Activated naive CD4-positive, alpha-beta T cell treated with anti-CD3 and anti-CD28 coated beads for 36 hours (primary cell): ENCODE data around the gene CDH12. TPM values are rescaled to one million over a fixed set of nuclear protein-coding genes. Genes with fewer than 3 reads are reported as not detected.

Source experiments
- CTCF ChIA-PET: fragments of 350-600 bp; sonication (Branson Sonifier 250); formaldehyde crosslinking; loops from one replicate; lab custom pipeline; 2021; ENCODE audit warnings: antibody characterized with exemption; lab: Charles Lee
- DNase-seq: peaks from one replicate; pipeline ENCODE4 v3.0.0-alpha.2; 2020
- H3K27ac Mint-ChIP-seq: one replicate; pipeline ENCODE4 v1.8.0; 2021; ENCODE audit warnings: mild to moderate bottlenecking, mixed read lengths
- H3K27me3 Mint-ChIP-seq: one replicate; pipeline ENCODE4 v1.8.0; 2021; ENCODE audit warnings: low read depth, mixed read lengths
- H3K36me3 Mint-ChIP-seq: one replicate; pipeline ENCODE4 v1.8.0; 2021; ENCODE audit warnings: low read depth, mixed read lengths
- H3K4me1 Mint-ChIP-seq: one replicate; pipeline ENCODE4 v1.8.0; 2021; ENCODE audit warnings: low read depth, mixed read lengths
- H3K4me3 Mint-ChIP-seq: one replicate; pipeline ENCODE4 v1.8.0; 2021; ENCODE audit warnings: mild to moderate bottlenecking, moderate library complexity, mixed read lengths
- H3K9me3 Mint-ChIP-seq: one replicate; pipeline ENCODE4 v1.8.0; 2021; ENCODE audit warnings: mixed read lengths
- intact Hi-C: fragments of 100-400 bp; cut with micrococcal nuclease; formaldehyde crosslinking; loops from one replicate; pipeline ENCODE4 v1.15.1; 2023
- total RNA-seq, 2 experiments: library from RNA; stranded (reverse); gene quantifications; one replicate each; pipeline ENCODE4 v1.2.3, GENCODE V29; 2021

Gene CDH12
- total RNA-seq, 2 experiments from 2014 or later = not detected

DNA sequence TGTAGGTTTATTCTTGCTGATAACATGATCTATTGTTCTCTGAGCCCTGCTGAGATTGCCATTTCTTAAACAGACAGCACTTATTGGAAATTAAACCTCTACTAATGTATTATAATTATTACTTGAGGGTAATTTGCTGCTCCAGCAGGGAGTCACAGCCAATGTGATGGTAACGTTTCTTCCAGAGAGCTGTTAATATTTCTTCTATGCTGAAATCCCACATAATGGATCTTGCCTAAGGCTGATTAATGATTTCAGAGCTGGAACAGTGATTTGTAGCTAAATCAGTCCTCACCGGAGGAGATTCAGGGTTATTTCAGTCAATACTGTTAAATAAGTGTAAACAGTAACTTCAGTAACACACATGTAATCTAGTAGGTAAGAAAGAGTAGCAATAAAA, 170.1 kb downstream of the CDH12 start:
- CTCF ChIA-PET = no interaction called here
- Mint-ChIP-seq H3K4me1 (no peaks in the 10 kb centered on the region), H3K36me3 (no peaks in the 10 kb centered on the region), H3K9me3 (no peaks in the 10 kb centered on the region), H3K27ac (no peak overlapping the region), H3K27me3 (no peaks in the 10 kb centered on the region), H3K4me3 (no peak overlapping the region)
- intact Hi-C loops = no loop called here
- no peak for DNase-seq

DNA sequence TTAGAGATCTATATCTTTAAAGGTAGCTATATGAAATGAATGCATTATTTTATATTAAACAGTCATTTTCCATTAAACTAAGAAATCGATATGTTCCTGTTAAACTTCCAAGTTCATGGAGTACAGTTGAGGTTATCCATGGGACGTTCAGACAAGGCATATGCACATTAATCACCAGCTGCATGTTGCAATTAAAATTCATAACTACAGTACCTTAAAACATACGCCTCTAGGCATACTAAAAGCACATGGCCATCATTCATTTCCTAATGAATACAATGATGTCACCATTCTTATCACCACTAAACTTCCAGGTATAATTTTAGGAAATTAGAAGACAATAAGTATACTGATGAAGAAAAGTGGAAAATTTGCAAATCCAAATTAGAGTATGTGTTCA, 174.3 kb downstream of the CDH12 start:
- H3K27me3 Mint-ChIP-seq = no peaks in the 10 kb centered on the region
- intact Hi-C loops = no loop called here
- no peaks in the 10 kb centered on the region for H3K4me1 Mint-ChIP-seq
- H3K4me3 Mint-ChIP-seq = no peak overlapping the region
- H3K9me3 Mint-ChIP-seq = peaks cover 3% of the 10 kb centered on the region
- H3K27ac Mint-ChIP-seq = no peak overlapping the region
- CTCF ChIA-PET = no interaction called here
- no peaks in the 10 kb centered on the region for H3K36me3 Mint-ChIP-seq
- DNase-seq = no peak

DNA sequence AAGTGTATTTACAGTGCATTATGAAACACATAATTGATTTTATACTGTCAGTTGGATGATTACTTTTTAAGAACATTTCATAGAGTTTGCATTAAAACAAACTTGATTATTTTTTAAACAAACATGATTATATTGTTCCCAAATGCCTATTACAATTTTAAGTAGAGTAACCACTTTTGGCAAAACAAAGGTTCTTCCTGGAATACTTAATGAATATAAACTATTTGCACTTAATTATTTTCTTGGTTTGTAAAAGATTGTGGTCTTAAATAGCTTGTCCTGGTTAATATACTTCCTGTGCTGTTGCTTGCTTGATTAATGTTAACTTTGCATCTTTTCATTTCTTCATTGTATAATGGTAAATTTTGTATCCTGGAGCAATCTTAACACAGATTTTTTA, 180.0 kb downstream of the CDH12 start:
- H3K36me3 Mint-ChIP-seq = no peaks in the 10 kb centered on the region
- no peaks in the 10 kb centered on the region for H3K27me3 Mint-ChIP-seq
- no peak for DNase-seq
- H3K4me3 Mint-ChIP-seq = no peak overlapping the region
- peaks cover 14% of the 10 kb centered on the region for H3K9me3 Mint-ChIP-seq
- H3K4me1 Mint-ChIP-seq = no peaks in the 10 kb centered on the region
- CTCF ChIA-PET = no interaction called here
- intact Hi-C loops = no loop called here
- no peak overlapping the region for H3K27ac Mint-ChIP-seq

DNA sequence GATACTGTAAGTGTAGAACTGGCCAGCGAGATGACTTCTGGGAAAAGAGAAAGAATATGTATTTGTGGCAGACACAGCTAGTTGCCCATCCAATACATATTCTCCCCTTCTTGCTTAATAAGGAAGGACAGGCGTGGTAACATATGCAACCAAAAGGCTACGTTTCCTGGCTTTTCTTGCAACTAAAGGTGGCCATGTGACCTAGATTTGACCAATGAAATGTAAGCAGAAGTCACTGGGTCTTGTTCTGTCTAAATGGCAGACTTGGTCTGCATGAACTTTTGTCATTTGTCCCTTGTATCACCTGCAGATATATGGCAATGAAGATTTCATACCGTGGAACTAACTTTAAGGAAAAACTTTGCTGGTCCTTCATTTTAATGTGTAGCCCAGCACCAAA, 183.8 kb downstream of the CDH12 start:
- DNase-seq = no peak
- CTCF ChIA-PET = no interaction called here
- no peak overlapping the region for H3K4me3 Mint-ChIP-seq
- H3K27ac Mint-ChIP-seq = no peak overlapping the region
- H3K4me1 Mint-ChIP-seq = no peaks in the 10 kb centered on the region
- peaks cover 18% of the 10 kb centered on the region for H3K9me3 Mint-ChIP-seq
- H3K27me3 Mint-ChIP-seq = no peaks in the 10 kb centered on the region
- intact Hi-C loops = no loop called here
- H3K36me3 Mint-ChIP-seq = no peaks in the 10 kb centered on the region

DNA sequence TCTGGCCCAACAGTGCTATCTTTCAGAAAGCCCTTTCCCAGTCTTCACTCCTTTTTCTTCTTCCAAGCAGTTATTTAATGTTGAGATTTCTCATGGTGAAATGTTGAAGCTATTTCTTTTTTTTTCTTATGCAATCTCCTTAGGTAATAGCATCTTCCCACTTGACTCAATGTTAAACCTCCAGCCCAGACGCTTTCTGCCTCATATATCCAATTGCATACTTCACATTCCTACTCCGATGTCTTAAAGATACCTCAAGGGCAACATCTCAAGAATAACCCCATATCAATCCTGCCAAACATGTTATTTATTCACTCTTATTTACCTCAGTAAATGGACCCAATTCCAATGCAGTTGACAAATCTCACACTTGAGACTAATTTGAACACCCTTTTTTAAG, 187.3 kb downstream of the CDH12 start:
- DNase-seq = no peak
- H3K9me3 Mint-ChIP-seq = peaks cover 18% of the 10 kb centered on the region
- no peak overlapping the region for H3K4me3 Mint-ChIP-seq
- CTCF ChIA-PET = no interaction called here
- no peaks in the 10 kb centered on the region for H3K27me3 Mint-ChIP-seq
- H3K4me1 Mint-ChIP-seq = no peaks in the 10 kb centered on the region
- intact Hi-C loops = no loop called here
- no peaks in the 10 kb centered on the region for H3K36me3 Mint-ChIP-seq
- no peak overlapping the region for H3K27ac Mint-ChIP-seq

DNA sequence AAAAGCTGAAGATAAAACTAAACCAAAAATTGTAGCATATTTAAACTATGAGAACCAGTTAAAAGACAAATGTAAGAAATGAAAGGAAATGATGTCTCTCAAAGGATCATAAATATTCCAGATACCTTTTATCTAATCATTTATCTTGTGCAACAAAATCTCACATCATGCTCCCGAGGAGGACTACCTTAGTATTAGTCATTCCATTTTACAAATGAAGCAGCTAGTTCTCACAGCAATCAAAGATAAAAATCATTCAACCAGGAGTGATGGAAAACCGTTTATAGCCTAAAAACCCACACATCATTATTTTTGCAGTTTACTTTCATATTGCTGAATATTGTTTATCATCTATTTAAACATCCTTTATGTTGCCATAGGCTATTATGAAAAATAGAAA, 190.0 kb downstream of the CDH12 start:
- H3K4me3 Mint-ChIP-seq = no peak overlapping the region
- no peak for DNase-seq
- H3K27me3 Mint-ChIP-seq = no peaks in the 10 kb centered on the region
- no peaks in the 10 kb centered on the region for H3K36me3 Mint-ChIP-seq
- CTCF ChIA-PET = no interaction called here
- H3K4me1 Mint-ChIP-seq = no peaks in the 10 kb centered on the region
- no peak overlapping the region for H3K27ac Mint-ChIP-seq
- intact Hi-C loops = no loop called here
- peaks cover 11% of the 10 kb centered on the region for H3K9me3 Mint-ChIP-seq

DNA sequence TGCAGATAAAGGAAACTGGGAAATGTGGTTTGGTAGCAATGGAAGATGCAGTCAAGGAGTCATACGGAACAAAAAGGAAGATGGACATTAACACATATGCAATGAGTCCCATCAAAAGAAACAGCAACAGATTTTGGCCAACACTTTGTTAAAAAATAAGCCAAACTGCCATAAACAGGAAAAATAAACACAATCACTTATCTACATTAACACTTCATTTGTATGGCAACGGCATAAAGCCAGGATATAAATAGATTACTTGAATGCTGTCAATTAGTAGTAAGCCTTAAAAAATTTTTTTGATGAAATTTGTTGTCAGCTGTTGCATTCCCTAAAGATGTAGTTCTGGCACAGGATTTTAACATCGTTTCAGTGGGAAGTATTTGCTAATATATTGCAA, 190.8 kb downstream of the CDH12 start:
- no peaks in the 10 kb centered on the region for H3K4me1 Mint-ChIP-seq
- intact Hi-C loops = no loop called here
- H3K27ac Mint-ChIP-seq = no peak overlapping the region
- DNase-seq = no peak
- CTCF ChIA-PET = no interaction called here
- no peak overlapping the region for H3K4me3 Mint-ChIP-seq
- H3K36me3 Mint-ChIP-seq = no peaks in the 10 kb centered on the region
- peaks cover 14% of the 10 kb centered on the region for H3K9me3 Mint-ChIP-seq
- H3K27me3 Mint-ChIP-seq = no peaks in the 10 kb centered on the region

DNA sequence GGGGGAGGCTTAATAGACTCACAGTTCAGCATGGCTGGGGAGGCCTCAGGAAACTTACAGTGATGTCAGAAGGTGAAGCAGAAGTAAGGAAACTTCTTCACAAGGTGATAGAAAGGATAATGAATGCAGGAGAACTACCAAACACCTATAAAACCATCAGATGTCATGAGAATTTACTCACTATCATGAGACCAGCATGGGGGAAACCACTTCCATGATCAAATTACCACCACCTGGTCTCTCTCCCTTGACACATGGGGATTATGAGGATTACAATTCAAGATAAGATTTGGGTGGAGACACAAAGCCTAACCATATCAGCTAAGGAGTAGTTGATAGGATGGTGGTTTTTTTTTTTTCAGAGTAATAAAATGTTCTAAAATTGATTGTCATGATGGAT, 201.8 kb downstream of the CDH12 start:
- Mint-ChIP-seq H3K27ac (no peak overlapping the region), H3K4me3 (no peak overlapping the region), H3K27me3 (no peaks in the 10 kb centered on the region), H3K4me1 (no peaks in the 10 kb centered on the region), H3K9me3 (peaks cover 12% of the 10 kb centered on the region), H3K36me3 (no peaks in the 10 kb centered on the region)
- DNase-seq = no peak
- intact Hi-C loops = no loop called here
- CTCF ChIA-PET = no interaction called here

DNA sequence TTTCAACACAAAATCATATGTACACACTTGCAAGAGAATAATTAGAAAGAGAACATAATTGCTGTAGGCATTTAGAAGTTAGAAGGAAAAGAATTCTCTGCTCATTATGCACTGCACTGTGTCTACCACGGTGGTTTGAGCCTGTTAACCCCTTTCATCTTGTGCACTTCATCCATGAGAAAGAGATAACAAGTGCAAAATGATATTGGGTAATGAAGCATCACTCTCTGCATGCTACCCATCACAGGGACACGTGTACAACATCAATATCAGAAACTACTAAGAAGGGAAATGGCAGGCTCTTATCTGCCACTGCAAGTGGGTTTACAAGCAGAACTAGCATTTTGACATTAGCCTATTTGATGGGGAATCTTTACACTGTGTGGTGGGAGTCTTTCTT, 202.6 kb downstream of the CDH12 start:
- Mint-ChIP-seq H3K27me3 (no peaks in the 10 kb centered on the region), H3K4me3 (no peak overlapping the region)
- CTCF ChIA-PET = no interaction called here

DNA sequence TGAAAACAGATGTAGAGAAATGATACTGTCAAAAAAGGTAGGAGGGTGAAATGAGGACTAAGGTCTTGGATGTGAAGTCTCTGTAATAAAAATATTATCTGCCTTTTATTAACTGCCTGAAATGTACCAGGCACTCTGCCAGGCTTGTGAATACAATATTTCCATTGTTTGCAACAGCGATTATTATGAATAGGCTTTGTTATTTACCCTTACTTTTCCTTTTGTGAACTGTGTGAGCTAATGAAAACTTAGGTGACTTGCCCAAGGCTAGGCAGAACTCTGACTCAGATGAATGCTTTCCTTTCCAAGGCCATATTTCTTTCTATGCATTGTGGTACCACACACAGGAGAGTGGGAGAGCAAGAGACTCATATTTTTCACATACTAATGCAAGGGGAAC, 204.1 kb downstream of the CDH12 start:
- Mint-ChIP-seq H3K27me3 (no peaks in the 10 kb centered on the region), H3K4me1 (no peaks in the 10 kb centered on the region), H3K9me3 (peaks cover 10% of the 10 kb centered on the region), H3K4me3 (no peak overlapping the region), H3K27ac (no peak overlapping the region), H3K36me3 (no peaks in the 10 kb centered on the region)
- CTCF ChIA-PET = no interaction called here
- DNase-seq = no peak
- intact Hi-C loops = no loop called here

More for the DNA sequence above, 202.6 kb downstream of the CDH12 start:
- no peak for DNase-seq
- Mint-ChIP-seq H3K4me1 (no peaks in the 10 kb centered on the region), H3K9me3 (peaks cover 12% of the 10 kb centered on the region), H3K27ac (no peak overlapping the region), H3K36me3 (no peaks in the 10 kb centered on the region)
- intact Hi-C loops = no loop called here

DNA sequence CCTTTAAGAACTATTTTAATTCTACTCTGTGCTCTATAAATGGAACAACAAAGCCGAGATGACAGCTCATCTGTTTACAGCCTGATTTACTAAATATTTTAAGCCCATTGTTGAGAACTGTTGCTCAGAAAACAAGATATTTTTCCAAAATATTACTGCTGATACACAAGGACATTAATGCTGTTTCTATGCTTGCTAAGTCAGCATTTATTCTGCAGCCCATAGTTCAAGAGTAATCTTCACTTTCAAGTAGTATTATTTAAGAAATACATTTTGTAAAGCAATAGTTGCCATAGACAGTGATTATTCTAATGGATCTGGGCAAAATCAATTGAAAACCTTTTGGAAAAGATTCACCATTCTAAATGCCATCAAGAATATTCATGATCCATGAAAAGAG, 208.3 kb downstream of the CDH12 start:
- Mint-ChIP-seq H3K9me3 (peaks cover 11% of the 10 kb centered on the region), H3K4me3 (no peak overlapping the region), H3K27me3 (no peaks in the 10 kb centered on the region), H3K36me3 (no peaks in the 10 kb centered on the region), H3K4me1 (no peaks in the 10 kb centered on the region), H3K27ac (no peak overlapping the region)
- intact Hi-C loops = no loop called here
- no peak for DNase-seq
- CTCF ChIA-PET = interaction anchor here (0.7 kb wide), 1 partner anchor 373 kb away, joined by 3 read pairs; no protein-coding TSS in a partner anchor

DNA sequence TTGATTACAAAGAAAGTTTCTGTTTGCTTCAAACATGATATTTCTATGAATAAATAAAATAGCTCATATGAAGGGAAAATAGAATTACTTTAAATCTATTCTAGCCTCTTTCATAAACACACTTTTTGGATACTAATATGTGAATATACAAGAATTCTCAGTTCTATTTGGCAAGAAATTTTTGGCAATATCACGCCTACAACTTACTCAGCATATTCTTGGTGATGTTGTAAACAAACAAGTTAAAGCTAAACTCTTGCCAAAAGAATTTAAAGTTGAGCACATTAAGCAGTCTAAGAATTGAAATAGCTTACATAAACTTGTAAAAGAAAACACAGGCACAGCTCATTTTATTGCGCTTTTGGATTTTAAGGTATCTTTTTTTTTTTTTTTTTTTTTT, 209.8 kb downstream of the CDH12 start:
- Mint-ChIP-seq H3K4me3 (no peak overlapping the region), H3K27me3 (no peaks in the 10 kb centered on the region), H3K27ac (no peak overlapping the region), H3K9me3 (peaks cover 12% of the 10 kb centered on the region), H3K36me3 (no peaks in the 10 kb centered on the region), H3K4me1 (no peaks in the 10 kb centered on the region)
- no peak for DNase-seq
- intact Hi-C loops = no loop called here
- CTCF ChIA-PET = no interaction called here

DNA sequence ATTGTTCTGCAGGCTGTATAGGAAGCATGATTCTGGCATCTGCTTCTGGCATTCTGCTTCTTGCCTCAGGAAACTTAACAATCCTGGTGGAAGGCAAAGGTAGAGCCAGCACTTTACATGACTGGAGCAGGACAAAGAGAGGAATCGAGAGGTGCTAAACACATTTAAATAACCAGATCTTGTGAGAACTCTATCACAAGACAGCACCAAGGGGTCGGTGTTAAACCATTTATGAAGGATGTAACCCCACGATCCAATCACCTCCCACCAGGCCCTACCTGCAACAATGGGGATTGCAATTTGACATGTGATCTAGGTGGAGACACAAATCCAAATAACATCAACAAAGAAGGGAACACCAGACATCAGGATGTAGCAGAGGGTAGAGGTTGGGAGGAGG, 221.5 kb downstream of the CDH12 start:
- Mint-ChIP-seq H3K36me3 (no peaks in the 10 kb centered on the region), H3K27ac (no peak overlapping the region), H3K9me3 (peaks cover 9% of the 10 kb centered on the region), H3K4me3 (no peak overlapping the region), H3K27me3 (no peaks in the 10 kb centered on the region), H3K4me1 (no peaks in the 10 kb centered on the region)
- DNase-seq = no peak
- CTCF ChIA-PET = no interaction called here
- intact Hi-C loops = no loop called here

DNA sequence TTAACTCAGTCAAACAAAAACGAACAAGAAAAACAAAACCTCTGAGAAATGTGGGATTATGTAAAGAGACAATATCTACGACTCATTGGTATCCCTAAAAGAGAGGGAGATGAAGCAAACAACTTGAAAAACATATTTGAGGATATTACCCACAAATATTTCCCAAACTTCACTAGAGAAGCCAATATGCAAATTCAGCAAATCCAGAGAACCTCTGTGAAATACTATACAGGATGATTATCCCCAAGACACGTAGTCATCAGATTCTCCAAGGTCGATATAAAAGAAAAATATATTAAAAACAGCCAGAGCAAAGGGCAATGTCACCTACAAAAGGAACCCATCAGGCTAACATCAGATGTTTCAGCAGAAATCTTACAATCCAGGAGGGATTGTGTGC, 226.1 kb downstream of the CDH12 start:
- intact Hi-C loops = no loop called here
- no peak for DNase-seq
- H3K9me3 Mint-ChIP-seq = peaks cover 19% of the 10 kb centered on the region
- H3K4me1 Mint-ChIP-seq = no peaks in the 10 kb centered on the region
- no peak overlapping the region for H3K4me3 Mint-ChIP-seq
- no peak overlapping the region for H3K27ac Mint-ChIP-seq
- no peaks in the 10 kb centered on the region for H3K36me3 Mint-ChIP-seq
- H3K27me3 Mint-ChIP-seq = no peaks in the 10 kb centered on the region
- CTCF ChIA-PET = no interaction called here
